HepG2 (cell line): ENCODE results near the gene MRPL36. TPM values are rescaled to one million over a fixed set of nuclear protein-coding genes. Genes with fewer than 3 reads are reported as not detected.

Experiments
- ATAC-seq: fragments of 200-7000 bp; cut with Tn5 transposase; 3 replicates; pipeline ENCODE4 v1.9.1; 2020; ENCODE audit warnings: mild to moderate bottlenecking, moderate library complexity
- BruUV-seq: library from RNA; stranded (reverse); fragments of 400-500 nt; replicated peaks from 2 replicates; lab custom pipeline; 2021; lab: Mats Ljungman, UMichigan
- CTCF ChIA-PET: fragments of 300-600 bp; formaldehyde crosslinking; extraction: SDS; loops from one replicate; lab custom pipeline; 2021; ENCODE audit warnings: low total read pairs, inconsistent platforms, low intra/inter-chr PET ratio; lab: Yijun Ruan, JAX
- POLR2A ChIA-PET: fragments of 350-600 bp; sonication (Branson Sonifier 250); formaldehyde crosslinking; loops from one replicate; lab custom pipeline; 2020; ENCODE audit warnings: antibody characterized with exemption, inconsistent platforms; lab: Yijun Ruan, JAX
- DNase-seq: peaks from one replicate; pipeline ENCODE4 v3.0.0-alpha.2; 2015; ENCODE audit warnings: low spot score
- FAIRE-seq: peaks from 3 replicates; lab custom pipeline; 2011; peaks lifted over from hg19 to GRCh38; lab: Jason Lieb, UNC
- H2AFZ ChIP-seq: one replicate; pipeline ENCODE4 v1.6.1; 2011; ENCODE audit warnings: low read length, inconsistent platforms
- H3K27ac ChIP-seq: fragments of 300-600 bp; 3 replicates; pipeline ENCODE4 v1.8.0; 2011; ENCODE audit warnings: mixed run types, mild to moderate bottlenecking, mixed read lengths, low read length, inconsistent platforms; ENCODE audit not compliant: insufficient read depth; ENCODE audit errors: extremely low read length
- H3K27me3 ChIP-seq, 2 experiments: fragments of 200-600 bp in 1 of 2; 2 replicates in 1 of 2; 3 replicates in 1 of 2; pipeline versions ENCODE4 v1.6.0 to v1.8.0; 2011; ENCODE audit warnings: low read length in 2 of 2, mild to moderate bottlenecking in 2 of 2, moderate library complexity in 2 of 2, inconsistent platforms in 1 of 2; ENCODE audit not compliant: insufficient read depth in 2 of 2, control insufficient read depth in 1 of 2
- H3K36me3 ChIP-seq, 2 experiments: fragments of 200-600 bp in 1 of 2; replicated peaks in 1 of 2; 2 replicates in 1 of 2; 3 replicates in 1 of 2; pipeline versions ENCODE4 v1.5.1 to v1.8.0; 2011; ENCODE audit warnings: low read length in 2 of 2, inconsistent platforms in 1 of 2; ENCODE audit not compliant: insufficient read depth in 2 of 2, control insufficient read depth in 1 of 2
- H3K4me1 ChIP-seq: 2 replicates; pipeline ENCODE4 v1.5.1; 2012; ENCODE audit warnings: low read length, inconsistent platforms; ENCODE audit not compliant: insufficient read depth
- H3K4me2 ChIP-seq: 2 replicates; pipeline ENCODE4 v1.6.0; 2011; ENCODE audit warnings: low read depth, low read length, inconsistent platforms
- H3K4me3 ChIP-seq, 3 experiments: fragments of 200-600 bp in 1 of 3; sonication (generic), shearing (Covaris generic) in 1 of 3; replicated peaks in 1 of 3; 2 replicates each; pipeline ENCODE4 v1.5.1; 2011 to 2016; ENCODE audit warnings: low read length in 3 of 3, inconsistent platforms in 2 of 3, low read depth in 2 of 3, mild to moderate bottlenecking in 2 of 3, control low read depth in 1 of 3, mixed read lengths in 1 of 3; ENCODE audit not compliant: insufficient read depth in 1 of 3
- H3K79me2 ChIP-seq: one replicate; pipeline ENCODE4 v1.6.1; 2011; ENCODE audit warnings: low read length, inconsistent platforms; ENCODE audit not compliant: insufficient read depth
- H3K9ac ChIP-seq: 2 replicates; pipeline ENCODE4 v1.6.0; 2011; ENCODE audit warnings: mild to moderate bottlenecking, low read depth, low read length, inconsistent platforms; ENCODE audit not compliant: insufficient read depth
- H3K9me3 ChIP-seq: 2 replicates; pipeline ENCODE4 v1.5.1; 2012; ENCODE audit warnings: mild to moderate bottlenecking, low read length
- H4K20me1 ChIP-seq: 2 replicates; pipeline ENCODE4 v1.6.0; 2011; ENCODE audit warnings: inconsistent platforms, mild to moderate bottlenecking, low read length, moderate library complexity; ENCODE audit not compliant: insufficient read depth
- ZBTB7B ChIP-seq: sonication (generic); formaldehyde crosslinking; IDR thresholded peaks from 2 replicates; pipeline ENCODE4 v1.4.0; 2020; ENCODE audit warnings: missing genetic modification reagents
- WGBS: methylation state at CpG from one replicate; pipeline ENCODE4 v1.1.6; 2017; ENCODE audit warnings: low lambda C conversion rate; 5-methylcytosine and 5-hydroxymethylcytosine counted together
- in situ Hi-C: cut with HindIII; loops from 2 replicates; pipeline ENCODE4 v1.10.0; 2017; ENCODE audit warnings: low pct_unique_long_range_greater_than_20kb; ENCODE audit not compliant: extremely low pct_ligation_motif_present
- intact Hi-C: fragments of 100-400 bp; cut with micrococcal nuclease; formaldehyde crosslinking; loops from one replicate; pipeline ENCODE4 v1.10.0; 2022; ENCODE audit not compliant: unreplicated experiment
- polyA plus RNA-seq, 8 experiments: library from polyadenylated mRNA; depleted of rRNA in 3 of 8; stranded (reverse) in 7 of 8; unstranded in 1 of 8; fragments of >200 nt; fragmentation: Illumina TruSeq in 4 of 8; extraction: Trizol in 4 of 8; gene quantifications; 2 replicates each; pipeline versions ENCODE4 v1.2.1 to v1.2.3, GENCODE V29; 2011 to 2016; ENCODE audit warnings: low read depth in 4 of 8, missing spikeins in 1 of 8, mixed read lengths in 1 of 8; ENCODE audit not compliant: insufficient read depth in 1 of 8
- total RNA-seq, 5 experiments: library from RNA; depleted of rRNA; stranded (reverse); fragments of >200 nt; fragmentation: Illumina TruSeq; extraction: Trizol; gene quantifications; 2 replicates each; pipeline ENCODE4 v1.2.3, GENCODE V29; 2016; ENCODE audit warnings: low read depth in 1 of 5
- TF ChIP-seq, protein P1 (sequence below): sonication (generic); formaldehyde crosslinking; IDR thresholded peaks from 2 replicates; pipeline ENCODE4 v1.4.0; 2020; ENCODE audit warnings: missing genetic modification reagents
- TF ChIP-seq, protein P2 (sequence below): sonication (generic); formaldehyde crosslinking; IDR thresholded peaks from 2 replicates; pipeline ENCODE4 v1.5.0; 2020; ENCODE audit warnings: mild to moderate bottlenecking, missing genetic modification reagents, borderline replicate concordance
- TF ChIP-seq, protein P3 (sequence below): sonication (generic); formaldehyde crosslinking; IDR thresholded peaks from 2 replicates; pipeline ENCODE4 v1.5.0; 2020; ENCODE audit warnings: mild to moderate bottlenecking, missing genetic modification reagents

MRPL36 gene
- total and polyA plus RNA-seq, 2 of the 13 experiments (the other 11 are each of a cell fraction or from before 2014, with no cell fraction given), result 71.3 to 113 TPM

DNA sequence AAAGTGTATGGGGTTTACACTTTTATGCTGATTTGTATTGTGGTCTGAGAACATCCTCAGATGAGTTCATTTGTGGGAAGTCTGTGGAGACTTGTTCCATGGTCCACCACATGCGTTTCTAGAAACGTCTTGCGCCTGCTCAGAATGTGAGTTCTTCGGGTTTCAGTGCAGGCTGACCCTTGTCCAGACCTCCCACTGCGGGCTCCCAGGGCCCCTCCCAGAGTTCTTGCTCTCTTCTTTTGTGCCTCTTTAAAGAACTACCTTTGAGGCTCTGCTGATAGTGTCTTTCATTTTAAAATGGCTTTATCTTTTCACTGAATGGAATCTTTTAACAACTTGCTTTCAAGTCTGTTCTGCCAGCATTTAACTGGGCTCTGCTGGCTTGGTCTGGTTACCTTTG, 19.1 kb upstream of the MRPL36 start:
- FAIRE-seq (no peak), ATAC-seq (no peak), DNase-seq (no peak)
- Histone ChIP-seq H3K79me2 (no peaks in the 10 kb centered on the region), H3K4me1 (peaks cover 7% of the 10 kb centered on the region), H3K9ac (no peak overlapping the region), H4K20me1 (no peaks in the 10 kb centered on the region), H3K9me3 (no peaks in the 10 kb centered on the region), H3K36me3 (peaks cover 26 to 64% of the 10 kb centered on the region in 2 experiments), H3K4me2 (no peak overlapping the region), H3K27me3 (no peaks in the 10 kb centered on the region), H3K4me3 (no peak overlapping the region), H2AFZ (no peak overlapping the region), H3K27ac (no peak overlapping the region)
- intact Hi-C loops (no loop called here), in situ Hi-C loops (no loop called here)
- no peak for TF ChIP-seq ZBTB7B (CRISPR knock-in tag)
- TF ChIP-seq, protein P1, sequence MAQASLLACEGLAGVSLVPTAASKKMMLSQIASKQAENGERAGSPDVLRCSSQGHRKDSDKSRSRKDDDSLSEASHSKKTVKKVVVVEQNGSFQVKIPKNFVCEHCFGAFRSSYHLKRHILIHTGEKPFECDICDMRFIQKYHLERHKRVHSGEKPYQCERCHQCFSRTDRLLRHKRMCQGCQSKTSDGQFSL (CRISPR knock-in tag), result no peak
- TF ChIP-seq, protein P2, sequence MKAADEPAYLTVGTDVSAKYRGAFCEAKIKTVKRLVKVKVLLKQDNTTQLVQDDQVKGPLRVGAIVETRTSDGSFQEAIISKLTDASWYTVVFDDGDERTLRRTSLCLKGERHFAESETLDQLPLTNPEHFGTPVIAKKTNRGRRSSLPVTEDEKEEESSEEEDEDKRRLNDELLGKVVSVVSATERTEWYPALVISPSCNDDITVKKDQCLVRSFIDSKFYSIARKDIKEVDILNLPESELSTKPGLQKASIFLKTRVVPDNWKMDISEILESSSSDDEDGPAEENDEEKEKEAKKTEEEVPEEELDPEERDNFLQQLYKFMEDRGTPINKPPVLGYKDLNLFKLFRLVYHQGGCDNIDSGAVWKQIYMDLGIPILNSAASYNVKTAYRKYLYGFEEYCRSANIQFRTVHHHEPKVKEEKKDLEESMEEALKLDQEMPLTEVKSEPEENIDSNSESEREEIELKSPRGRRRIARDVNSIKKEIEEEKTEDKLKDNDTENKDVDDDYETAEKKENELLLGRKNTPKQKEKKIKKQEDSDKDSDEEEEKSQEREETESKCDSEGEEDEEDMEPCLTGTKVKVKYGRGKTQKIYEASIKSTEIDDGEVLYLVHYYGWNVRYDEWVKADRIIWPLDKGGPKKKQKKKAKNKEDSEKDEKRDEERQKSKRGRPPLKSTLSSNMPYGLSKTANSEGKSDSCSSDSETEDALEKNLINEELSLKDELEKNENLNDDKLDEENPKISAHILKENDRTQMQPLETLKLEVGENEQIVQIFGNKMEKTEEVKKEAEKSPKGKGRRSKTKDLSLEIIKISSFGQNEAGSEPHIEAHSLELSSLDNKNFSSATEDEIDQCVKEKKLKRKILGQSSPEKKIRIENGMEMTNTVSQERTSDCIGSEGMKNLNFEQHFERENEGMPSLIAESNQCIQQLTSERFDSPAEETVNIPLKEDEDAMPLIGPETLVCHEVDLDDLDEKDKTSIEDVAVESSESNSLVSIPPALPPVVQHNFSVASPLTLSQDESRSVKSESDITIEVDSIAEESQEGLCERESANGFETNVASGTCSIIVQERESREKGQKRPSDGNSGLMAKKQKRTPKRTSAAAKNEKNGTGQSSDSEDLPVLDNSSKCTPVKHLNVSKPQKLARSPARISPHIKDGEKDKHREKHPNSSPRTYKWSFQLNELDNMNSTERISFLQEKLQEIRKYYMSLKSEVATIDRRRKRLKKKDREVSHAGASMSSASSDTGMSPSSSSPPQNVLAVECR (CRISPR knock-in tag), result no peak
- TF ChIP-seq, protein P3, sequence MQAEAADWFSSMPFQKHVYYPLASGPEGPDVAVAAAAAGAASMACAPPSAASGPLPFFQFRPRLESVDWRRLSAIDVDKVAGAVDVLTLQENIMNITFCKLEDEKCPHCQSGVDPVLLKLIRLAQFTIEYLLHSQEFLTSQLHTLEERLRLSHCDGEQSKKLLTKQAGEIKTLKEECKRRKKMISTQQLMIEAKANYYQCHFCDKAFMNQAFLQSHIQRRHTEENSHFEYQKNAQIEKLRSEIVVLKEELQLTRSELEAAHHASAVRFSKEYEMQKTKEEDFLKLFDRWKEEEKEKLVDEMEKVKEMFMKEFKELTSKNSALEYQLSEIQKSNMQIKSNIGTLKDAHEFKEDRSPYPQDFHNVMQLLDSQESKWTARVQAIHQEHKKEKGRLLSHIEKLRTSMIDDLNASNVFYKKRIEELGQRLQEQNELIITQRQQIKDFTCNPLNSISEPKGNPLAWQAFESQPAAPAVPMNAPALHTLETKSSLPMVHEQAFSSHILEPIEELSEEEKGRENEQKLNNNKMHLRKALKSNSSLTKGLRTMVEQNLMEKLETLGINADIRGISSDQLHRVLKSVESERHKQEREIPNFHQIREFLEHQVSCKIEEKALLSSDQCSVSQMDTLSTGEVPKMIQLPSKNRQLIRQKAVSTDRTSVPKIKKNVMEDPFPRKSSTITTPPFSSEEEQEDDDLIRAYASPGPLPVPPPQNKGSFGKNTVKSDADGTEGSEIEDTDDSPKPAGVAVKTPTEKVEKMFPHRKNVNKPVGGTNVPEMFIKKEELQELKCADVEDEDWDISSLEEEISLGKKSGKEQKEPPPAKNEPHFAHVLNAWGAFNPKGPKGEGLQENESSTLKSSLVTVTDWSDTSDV (CRISPR knock-in tag), result no peak
- BruUV-seq, result no TSS peak
- 100% methylated on average over 5 of the region's 5 CpGs for WGBS
- POLR2A ChIA-PET, result no interaction called here
- CTCF ChIA-PET, result no interaction called here
